COLO829 (cell line): ENCODE results near the gene TENM4.

Experiments
- DNase-seq: peaks from one replicate; pipeline ENCODE4 v3.0.0; 2012; ENCODE audit warnings: low spot score

The TENM4 gene

DNA sequence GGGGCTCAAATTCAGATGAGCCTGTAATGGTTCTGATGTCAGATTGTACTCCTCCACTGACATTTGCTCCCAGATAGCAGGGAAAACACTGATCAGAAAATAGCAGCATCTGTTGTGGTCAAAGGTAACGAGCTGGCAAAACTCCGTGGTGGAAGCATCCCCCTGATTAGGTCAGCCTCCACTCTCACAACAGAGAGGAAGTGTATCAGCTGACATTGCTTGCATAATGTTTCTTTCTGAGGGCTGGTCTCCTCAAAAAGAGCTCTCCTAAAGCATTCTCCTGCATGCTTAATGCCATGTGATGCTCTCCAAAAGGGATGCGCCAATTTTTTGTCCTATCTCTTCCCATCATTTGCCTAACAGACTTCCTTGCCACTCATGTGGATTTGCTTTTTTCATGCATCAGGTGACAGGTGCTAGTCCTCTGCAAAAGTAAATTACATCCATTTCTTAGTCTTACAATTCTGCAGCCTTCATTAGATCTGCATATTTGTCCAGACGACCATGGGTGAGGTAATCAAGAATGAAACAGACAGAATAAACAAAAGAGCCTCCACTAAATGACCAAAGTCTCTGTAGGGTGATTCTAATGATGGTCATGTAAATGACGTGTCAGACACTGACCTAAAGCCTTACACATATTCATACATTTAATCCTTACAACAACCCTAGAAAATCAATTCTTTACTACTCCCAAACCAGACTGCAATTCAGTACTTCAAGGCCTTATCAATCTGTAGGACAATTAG lies 6.4 kb upstream of the TENM4 start:
- DNase-seq: no peak

DNA sequence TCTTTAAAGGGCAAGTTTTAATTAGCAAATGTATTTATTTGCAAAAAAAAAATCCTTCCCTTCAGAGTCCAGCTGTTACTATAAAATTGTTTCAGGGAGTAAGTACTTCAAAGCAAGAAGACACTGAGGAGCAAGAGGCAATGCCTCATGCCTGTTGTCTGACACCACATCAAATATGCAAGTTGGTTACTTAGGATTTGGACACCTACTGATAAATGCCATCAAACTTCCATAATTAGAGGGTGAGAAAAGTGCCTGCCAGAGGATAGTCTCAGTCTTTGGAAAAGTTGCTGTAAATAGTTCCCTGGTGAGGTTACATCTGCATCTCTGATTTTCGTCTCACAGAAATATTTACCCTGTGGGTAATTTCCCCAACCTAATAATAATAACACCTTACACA lies 4.1 kb upstream of the TENM4 start:
- no peak for DNase-seq

DNA sequence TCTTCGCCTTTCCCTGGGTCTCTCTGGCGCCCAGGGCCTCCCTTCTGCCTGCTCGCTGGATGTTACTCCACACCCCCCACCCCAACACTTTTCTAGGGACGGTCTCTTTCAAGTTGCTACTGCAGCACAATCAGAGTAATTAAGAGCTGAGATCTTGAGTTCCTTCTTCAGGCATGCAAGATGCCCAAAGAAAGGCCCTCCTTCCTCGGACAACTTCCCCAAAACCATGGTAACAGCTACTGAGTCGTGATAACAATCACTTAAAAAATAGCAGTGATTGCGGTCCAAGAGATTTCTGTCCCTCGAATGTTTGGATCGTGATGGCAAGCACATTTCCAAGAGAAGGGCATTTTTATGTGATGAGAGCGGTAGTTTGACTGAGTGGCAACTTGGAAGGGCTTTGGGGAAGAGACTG lies 638 bp upstream of the TENM4 start:
- DNase-seq: no peak

DNA sequence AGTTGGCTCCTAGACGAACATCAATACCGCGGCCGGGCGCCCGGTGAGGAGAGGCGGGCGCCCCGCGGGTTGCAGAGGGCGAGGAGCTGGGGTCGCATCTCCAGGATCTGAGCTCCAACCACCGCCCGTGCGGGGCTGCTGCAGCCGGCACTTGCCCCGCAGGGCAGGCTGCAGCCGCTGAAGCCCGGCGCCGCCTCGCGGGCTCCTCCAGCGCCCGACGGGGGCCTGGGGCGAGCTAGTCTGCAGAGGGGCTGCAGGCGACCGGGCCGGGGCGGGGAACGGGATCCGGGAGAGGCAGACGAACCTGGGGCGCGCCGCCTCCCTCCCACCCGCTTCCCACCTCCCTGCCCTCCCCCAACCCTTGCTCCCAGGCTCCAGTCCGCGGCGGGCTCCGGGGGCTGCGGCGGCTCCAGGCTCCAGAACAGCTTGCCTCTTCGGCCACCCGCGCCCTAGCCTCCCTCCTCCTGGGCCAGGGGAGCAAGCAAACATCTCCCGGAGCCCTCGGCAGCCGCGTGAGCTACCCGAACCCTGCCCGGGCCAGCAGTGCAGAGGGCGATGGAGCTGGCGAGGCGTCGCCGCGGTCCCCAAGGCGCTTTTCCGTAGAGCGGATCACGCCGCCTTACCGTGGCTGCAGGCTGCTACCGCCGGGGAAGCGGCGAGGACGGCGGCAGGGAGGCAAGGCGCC lies 802 bp downstream of the TENM4 start:
- no peak for DNase-seq

DNA sequence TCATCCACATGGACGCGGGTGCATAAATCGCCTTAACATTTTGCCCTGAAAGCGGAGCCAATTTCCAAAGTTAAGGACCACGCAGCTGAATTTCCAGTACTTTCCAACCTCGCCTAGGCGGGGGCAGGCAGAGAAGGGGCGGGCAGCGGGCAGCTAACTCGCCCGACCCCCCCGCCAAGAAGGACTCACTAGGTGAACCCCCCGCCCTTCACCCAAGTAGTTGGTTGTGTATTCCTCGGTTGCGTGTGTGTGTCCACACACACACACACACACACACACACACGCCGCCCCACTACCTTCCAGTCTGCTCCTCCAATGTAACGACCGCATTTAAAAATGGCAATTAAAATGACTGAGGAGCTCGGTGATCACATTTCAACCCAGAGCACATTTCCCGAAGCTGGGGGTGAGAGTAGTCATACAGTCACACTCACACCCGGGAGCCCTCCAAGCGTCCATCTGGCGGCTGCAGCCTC lies 1.4 kb downstream of the TENM4 start:
- no peak for DNase-seq

- DNase-seq: no peak
Measured at GRCh38 chr11:79438631-79439409, 2.0 kb downstream of the TENM4 start.

DNA sequence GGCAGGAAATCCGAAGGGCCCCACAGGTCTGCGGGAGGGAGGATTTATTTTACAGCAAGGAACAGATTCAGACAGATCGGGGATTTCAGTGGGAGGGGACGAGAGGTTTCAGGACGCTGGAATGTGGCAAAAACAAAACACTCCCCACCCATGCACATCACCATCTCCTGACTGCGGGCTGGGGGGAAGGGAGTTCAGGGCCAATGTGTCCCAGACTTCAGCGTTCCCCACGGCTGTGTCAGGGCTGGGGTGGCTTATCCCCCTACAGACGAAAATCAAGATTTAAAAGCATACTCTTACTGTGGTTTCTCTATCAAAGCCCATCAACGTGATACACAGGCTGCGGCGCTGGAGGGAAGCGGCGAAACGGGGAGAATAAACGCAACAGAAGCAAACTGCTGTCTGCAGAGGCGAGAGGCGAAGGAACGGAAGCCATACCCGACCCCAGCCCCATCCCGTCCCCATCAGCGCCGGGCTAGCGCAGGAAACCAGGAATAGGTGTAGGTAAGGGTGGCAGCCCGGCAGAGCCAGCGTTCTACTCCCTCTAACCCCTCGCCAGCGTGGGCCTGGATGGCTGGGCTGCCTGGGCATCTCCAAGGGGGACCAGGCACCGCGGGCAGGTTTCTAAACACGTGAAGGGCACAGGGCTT lies 2.7 kb downstream of the TENM4 start:
- DNase-seq: no peak

GRCh38 chr11:79437278-79437980 lies 3.4 kb downstream of the TENM4 start:
- no peak for DNase-seq

DNA sequence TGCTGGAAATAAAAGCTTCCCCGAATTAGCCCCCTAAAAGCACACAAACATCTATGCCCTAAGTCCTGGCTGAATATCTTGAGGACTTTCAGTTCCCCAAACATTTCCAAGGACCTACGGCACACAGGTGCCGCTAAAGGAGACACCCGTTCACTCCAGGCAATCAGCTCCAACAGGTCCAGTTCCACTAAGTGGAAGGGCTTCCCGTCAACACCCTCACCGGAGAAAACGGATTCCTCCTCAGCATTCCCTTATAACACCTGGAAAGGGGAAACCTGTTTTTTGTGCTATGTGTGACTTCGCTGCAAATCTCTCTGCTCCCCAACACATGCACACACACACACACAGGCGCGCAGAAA lies 3.9 kb downstream of the TENM4 start:
- DNase-seq: no peak

DNA sequence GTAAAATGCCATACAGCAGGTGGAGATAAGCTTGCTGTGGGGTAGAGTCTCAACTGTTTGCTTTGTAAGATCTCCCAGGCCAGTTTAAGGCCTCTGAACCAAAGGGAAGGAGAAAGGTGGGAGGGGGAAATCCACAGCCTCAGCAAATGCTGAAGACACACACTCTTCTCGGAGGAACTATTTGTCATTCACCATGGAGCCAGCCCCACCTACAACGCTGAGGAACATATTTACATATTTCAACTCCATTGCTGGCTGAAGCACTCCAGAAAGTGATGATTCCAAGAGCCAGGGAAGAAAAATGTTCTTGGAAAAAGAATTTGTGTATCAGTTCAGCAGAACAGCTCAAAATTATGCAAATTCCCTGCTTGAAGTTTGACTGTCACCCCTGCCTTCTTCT lies 6.5 kb downstream of the TENM4 start:
- no peak for DNase-seq

DNA sequence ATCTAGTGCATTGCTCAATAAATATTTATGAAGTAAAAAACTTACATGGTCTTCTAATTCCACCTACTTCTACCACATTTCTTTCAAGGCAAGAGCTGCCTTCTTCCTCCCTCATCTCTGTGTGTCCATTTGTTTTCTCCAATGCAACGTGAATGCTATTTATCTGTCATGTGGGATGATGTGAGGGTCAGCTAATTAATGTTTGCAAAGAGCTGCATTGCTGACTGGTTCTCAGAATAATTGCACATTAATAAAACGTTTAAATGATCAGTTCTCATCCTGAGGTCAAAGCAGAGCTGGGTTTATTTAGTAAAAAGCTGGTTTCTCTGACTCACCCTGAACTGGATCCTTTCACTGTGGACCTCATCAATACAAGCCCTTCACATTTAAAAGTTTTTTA lies 8.7 kb downstream of the TENM4 start:
- no peak for DNase-seq

DNA sequence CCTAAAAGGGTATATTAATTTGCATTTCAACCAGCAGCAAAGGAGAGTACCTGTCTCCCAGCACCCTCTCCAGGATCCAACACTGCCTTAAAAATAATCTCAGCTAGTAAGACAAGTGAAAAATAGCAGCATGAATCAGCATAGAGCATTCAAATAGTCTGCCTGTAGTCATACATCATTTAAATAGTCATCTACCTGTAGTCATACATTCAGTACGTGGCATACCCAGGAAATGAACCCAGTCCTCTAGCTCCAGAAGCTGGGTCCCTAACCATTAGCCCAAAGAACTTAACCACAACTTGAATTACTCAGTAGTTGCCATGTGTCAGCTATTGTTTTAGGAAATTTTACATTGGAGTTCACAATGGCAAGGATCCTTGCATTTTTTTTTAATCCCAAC lies 9.3 kb downstream of the TENM4 start:
- DNase-seq: no peak

GRCh38 chr11:79430280-79430679 lies 10.6 kb downstream of the TENM4 start:
- no peak for DNase-seq

- DNase-seq: no peak
Measured at GRCh38 chr11:79428406-79428805, 12.4 kb downstream of the TENM4 start.

DNA sequence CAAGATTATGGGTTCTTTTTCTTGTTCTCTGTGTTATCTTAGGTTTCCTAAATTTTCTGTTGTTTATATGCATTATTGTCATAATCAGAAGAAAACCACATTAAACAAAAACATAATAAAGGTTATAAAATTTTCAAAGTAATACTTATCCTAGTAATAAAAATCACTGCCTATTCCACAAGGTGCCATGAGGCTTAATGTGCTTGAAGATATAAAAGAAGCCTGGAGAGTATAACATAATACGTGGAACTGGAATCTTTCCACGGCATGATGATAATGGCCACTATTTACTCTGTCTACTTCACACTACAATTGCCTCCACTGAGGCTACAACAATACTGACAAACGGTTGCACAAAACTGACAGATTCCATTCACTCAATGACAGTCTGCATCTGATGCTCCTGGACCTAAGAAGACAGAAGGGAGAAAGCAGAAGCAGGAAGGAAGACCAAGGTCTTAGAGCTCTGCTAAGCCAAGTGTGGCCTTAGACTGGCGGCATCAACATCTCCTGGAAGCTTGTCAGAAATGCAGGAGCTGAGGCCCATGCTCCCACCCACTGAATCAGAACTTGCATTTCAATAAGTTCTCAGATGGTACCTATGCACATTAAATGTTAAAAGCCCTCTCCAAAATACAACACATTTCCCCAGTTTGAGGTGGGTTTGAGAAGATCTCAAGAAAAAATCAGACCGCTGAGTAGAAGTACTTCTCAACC lies 13.1 kb downstream of the TENM4 start:
- no peak for DNase-seq

GRCh38 chr11:79427126-79427525 lies 13.7 kb downstream of the TENM4 start:
- DNase-seq: no peak

GRCh38 chr11:79425463-79425862 lies 15.4 kb downstream of the TENM4 start:
- no peak for DNase-seq

DNA sequence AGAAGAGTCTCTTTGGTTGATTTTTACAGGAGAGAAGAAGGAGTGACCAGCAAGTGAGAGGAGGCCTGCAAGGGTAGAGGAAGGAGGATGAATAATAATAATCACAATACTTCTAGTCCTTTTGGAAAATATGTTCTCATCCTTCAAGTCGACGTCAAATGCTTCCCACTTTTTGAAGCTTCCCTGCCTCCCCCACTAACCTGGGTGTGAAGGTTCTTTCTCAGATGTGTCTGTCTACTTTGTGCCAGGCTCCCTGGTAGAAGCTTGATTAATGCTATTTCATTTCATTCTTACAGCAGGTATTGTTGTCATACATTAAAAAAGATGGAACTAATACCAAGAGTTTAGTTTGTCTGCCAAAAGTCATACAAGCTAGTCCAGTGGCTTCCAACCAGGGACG lies 17.1 kb downstream of the TENM4 start:
- DNase-seq: no peak

GRCh38 chr11:79422866-79423265 lies 18.0 kb downstream of the TENM4 start:
- no peak for DNase-seq

GRCh38 chr11:79421820-79422219 lies 19.0 kb downstream of the TENM4 start:
- no peak for DNase-seq

DNA sequence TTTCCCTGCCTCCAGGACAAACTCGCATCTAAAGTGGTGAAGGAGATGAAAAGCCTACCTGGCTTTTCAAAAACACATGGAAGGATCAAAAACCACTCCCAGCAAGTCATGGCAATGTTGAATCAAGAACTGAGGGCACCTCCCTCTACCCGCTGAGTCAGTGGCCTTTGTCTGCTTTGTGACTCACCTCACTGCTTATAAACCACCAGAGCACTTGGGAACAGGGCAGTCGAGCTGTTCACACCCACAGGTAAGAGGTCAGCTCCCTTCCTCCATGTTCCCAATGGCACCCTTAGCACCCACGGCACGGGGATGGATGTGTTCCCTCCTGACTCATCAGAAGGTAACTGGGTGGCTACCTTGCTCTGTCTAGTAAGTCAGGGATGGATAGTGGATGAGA lies 21.7 kb downstream of the TENM4 start:
- no peak for DNase-seq
